GM19467 (cell line): ENCODE data around the gene PDE6H.

Source experiments
- ATAC-seq: cut with Tn5 transposase; IDR thresholded peaks from one replicate; pipeline ENCODE4 v1.9.1; 2021; ENCODE audit warnings: mild to moderate bottlenecking, moderate library complexity; ENCODE audit not compliant: unreplicated experiment

PDE6H gene

DNA sequence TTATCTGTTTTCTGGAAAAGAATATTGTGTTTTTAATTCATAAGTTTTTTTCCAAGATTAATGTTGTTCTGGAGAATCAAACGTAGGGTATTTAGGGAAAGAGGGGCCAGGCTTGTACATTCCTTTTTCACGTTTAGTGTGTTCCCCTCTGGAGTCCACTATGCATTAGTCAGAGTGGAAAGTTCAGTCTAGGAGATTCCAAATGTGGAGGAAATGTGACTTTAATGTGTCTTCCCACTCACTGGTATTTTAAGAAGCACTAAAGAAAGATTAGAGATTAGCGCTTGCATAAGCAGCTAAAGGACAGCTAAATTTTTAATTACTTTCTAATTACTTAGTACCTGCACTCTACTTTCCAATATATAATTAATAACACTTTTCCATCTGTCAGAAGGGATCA lies 4.4 kb upstream of the PDE6H start:
- no peak for ATAC-seq

DNA sequence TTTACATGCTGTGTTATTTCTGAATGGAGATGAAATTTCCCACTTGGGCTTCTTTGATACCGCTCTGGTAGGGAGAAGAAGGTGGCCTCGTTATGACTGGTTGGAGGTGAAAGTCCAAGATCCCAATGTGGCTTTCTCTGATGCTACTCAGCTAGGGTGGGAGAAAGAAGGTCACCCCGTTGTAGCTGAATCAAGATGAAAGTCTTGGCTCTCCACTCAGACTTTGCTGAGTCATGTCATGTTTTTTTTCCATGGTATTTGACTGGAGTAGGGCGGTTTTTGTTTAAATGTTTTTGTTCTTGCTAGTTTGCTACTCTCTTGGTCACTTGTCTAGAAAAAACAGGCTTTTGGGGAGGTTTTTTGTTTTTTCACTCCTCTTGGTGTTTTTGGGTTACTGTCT lies 2.4 kb upstream of the PDE6H start:
- ATAC-seq: no peak

DNA sequence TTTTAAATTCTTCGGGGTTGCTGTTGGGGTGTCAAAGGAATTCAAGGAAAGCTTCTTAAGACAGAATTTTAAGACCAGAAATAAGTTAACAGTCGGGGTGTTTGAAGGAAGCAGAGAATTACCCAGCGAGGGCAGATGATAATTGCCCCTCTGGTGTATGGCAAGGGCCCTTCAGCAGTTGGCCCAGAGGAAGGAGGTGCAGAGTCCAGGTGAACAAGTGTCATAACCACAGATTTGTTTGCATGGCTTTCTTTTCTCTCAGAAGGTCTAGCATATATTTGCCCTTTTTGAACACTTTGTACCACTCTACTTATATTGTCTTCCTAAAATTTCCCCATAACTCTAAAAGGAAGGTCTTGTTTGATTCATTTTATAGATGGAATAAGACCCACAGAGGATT lies 1.8 kb downstream of the PDE6H start:
- ATAC-seq: no peak

DNA sequence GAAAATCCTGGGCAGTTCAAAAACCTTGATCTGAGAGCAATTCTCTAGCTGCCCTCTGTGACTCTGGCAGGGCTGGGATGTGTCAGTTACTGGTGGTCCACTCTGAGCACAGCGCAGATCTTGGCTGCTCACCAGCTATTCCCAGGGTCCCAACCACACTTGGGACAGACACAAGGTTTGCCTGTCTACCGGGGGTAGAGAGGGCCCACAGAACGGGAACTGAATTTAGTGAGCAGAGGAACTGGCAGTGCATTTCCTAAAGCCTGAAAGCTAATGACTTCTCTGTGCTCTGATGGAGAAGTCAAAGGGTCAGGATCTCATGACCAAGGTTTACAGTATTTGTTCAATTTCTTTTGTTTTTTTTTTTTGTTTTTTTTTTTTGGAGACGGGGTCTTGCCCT lies 2.6 kb downstream of the PDE6H start:
- no peak for ATAC-seq

DNA sequence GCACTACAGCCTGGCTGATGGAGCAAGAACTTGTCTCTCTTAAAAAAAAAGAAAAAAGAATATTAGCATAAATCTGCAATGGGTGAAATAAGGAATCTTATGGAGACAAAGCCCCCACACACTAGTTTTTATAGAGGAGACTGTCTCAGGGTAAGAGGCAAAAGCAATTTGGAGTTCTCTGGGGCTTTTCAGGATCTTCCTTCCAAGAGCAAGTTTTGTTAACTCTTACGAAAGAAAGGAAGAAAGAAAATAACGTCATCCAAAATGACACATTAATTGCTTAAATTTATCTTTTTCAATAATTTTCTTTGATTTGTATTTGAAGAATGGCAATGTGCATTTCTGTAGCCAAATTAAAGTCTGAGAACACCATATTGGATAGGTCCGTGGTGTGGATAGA lies 3.8 kb downstream of the PDE6H start:
- no peak for ATAC-seq

DNA sequence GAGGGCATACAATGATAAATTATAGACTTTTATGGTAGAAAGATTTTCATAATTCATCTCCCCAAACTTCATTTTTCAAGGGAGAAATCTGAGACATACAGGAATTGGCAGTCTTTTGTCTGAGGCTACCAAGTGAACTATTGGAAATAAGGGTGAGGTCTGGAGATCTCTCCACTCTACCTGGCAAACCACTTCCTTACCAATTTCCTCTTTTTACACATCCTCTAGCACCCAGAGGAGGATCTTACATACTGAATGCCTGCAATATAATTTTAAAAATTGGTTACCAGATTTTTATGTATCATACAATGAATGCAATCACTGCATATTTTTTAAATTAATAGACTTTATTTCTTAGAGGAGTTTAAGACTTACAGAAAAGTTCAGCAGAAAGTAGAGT lies 6.6 kb downstream of the PDE6H start:
- no peak for ATAC-seq

DNA sequence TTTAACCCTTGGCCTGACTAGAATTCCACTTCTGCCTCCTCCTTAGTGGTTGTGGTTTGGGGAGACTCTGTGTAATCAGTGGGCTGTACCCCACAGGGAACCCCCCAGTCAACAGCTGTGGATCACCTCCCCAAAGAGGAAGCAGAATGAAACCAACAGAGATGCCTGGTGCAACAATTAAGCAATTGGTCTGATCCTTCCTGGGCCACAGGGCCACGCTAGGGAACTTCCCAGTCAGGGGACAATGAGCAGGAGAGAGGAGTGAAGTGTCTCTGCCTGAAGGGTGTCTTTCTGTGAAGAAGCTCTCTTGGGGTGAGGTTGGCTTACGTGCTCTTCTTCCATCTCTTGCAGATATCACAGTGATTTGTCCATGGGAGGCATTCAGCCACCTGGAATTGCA lies 8.2 kb downstream of the PDE6H start:
- ATAC-seq: no peak

DNA sequence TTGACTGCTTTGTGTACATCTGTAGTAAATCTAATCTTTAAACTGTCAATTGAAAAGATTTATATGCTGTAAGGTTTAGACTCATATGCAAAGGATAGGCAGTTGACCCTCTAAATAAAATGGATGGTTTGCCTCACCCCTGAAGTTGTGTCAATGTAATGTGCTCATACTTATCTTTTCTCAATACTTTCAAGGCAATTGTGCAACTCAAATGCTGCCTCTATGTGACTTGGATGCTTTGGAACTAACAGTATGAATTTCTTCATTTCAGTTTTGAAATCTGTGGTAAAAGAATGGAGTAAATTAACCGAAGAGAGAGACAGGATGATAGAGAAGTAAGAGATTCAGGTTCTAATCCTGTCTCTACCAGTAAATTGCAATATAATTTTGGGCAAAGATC lies 9.7 kb downstream of the PDE6H start:
- no peak for ATAC-seq

DNA sequence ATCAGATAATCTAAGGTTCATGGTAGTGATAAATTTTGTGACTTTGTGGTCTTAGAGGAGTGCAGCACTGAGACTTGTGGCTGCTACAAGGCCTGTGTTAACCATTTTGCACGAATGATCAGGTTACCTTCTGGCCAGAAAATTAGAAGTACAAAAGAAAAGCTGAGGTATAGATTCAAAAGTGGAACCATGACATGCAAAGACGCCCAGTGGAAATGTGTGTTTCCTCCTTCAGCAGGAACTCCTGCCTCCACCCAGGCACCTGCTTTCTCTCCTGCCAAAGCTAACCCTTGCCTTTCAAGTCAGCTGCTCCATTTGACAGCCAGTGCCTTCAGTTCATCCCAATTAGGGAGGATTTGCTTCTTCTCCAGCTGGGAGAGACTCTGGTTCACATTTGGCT lies 10.1 kb downstream of the PDE6H start:
- no peak for ATAC-seq

DNA sequence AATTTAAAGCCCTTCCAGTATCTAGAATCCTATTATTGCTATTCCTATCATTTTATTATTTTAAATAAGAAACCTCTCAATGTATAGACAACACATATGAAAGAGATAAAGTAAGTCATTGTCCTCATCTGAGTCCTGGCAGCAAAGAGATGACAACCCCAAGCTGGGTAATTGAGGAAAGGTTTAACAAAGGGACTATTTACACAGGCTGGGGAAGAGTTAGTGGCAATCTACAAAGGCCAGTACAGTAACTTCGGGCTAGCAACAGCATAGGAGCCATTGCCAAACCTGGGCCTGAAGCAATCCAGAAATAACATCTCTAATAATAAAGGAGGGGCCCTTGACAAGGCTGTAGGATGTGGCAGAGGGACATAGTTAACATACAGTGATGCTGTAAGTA lies 11.2 kb downstream of the PDE6H start:
- ATAC-seq: no peak

DNA sequence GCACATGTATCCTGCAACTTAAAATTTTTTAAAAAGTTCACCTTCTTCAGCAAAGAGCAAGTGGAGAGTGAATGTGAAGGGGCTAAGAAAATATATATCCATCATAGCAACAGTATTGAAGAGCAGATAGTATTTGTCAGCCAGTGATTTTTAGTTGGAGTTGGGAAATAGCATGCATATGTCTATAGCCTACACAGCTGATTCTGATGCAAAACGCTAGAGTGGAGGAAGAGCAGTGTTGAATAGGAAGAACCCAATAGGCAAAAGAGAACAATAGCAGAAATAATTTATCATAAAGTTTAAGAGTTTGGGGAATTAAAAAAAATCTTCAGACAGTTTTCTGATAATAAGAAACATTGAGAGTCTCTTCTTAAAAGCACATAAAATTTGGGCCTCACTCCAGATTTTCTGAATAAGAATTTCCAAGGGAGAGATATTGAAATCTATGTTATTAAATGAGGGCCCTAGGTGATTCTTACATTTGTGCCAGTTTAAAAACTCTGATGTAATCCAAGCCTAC lies 12.0 kb downstream of the PDE6H start:
- ATAC-seq: no peak

DNA sequence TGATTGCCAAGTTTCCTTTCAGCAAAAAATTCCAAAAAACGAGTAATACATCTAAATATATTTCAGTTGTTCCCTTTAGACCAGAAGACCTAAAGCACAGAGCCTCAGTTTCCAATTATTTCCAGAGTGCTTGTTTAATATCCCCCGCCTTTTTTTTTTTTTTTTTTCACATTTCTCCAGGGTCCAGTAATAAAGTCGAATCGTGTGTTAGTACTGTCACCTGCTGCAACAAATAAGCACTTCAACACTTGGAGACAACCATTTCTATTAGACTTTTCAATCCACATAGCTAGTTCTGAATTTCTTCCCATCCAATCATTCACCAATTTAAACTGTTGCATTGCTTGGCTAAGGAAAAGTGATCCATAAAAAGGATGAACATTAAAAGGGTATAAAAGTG lies 13.6 kb downstream of the PDE6H start:
- ATAC-seq: no peak

DNA sequence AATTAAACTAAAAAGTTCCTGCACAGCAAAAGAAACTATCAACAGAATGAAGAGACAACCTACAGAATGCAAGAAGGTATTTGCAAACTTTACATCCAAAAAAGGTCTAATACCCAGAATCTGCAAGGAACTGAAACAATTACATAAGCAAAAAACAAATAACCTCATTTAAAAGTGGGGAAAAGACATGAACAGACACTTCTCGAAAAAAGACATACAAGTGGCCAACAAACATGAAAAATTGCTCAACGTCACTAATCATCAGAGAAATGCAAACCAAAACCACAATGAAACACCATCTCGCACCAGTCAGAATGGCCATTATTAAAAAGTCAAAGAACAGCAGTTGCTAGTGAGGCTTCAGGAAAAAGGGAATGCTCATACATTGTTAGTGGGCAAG lies 15.2 kb downstream of the PDE6H start:
- ATAC-seq: no peak

DNA sequence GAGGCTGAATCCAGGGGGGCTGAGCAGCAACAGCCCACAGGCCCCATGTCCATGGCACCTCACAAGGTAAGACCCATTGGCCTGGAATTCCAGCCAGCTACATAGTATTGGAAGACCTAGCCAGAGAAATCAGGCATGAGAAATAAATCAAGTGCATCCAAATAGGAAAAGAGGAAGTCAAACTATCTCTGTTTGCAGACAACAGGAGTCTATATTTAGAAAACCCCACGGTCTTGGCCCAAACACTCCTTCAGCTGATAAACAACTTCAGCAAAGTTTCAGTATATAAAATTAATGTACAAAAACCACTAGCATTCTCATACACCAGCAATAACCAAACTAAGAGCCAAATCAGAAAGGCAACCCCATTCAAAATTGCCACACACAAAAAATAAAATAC lies 16.9 kb downstream of the PDE6H start:
- ATAC-seq: no peak

DNA sequence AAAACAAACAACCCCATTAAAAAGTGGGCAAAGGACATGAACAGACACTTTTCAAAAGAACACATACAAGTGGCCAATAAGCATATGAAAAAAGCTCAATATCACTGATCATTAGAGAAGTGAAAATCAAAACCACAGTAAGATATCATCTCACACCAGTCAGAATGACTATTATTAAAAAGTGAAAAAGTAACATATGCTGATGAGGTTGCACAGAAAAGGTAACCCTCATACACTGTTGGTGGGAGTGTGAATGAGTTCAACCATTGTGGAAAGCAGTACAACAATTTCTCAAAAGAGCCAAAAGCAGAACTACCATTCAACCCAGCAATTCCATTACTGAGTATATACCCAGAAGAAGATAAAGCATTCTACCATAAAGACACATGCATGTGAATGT lies 18.2 kb downstream of the PDE6H start:
- no peak for ATAC-seq

DNA sequence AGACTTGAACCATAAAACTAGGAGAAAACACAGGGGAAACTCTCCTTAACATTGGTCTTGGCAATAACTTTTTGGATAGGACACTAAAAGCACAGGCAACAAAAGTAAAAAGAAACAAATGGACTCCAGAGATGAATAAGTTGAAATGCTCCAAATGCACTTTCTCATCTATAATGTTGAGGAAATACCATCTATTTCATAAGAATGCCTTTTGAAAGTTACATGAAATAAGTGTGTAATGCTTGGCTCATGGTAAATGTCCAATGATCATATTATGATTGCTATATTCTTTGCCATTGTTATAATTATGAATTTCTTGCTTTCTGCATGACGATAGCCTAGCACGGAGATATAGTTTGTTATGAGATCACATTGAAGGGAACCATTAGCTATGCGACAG lies 19.8 kb downstream of the PDE6H start:
- no peak for ATAC-seq

DNA sequence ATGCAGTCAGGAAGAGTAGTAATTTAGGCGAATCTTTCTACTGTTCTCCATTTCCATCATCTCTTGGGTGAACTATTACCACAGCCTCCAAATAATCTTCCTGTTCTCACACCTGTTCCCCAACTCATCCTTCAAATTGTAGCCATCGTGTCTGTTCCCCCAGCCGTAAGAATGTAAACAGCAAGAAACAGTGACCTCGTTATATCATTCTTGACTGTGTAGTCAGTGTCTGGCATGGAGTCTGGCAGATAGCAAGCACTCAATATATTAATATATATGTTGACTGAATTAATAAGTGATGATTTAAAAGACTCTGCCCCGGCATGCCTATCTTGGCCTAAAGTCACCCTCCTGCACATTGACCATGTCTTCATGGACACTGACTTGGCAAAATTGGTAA lies 20.3 kb downstream of the PDE6H start:
- no peak for ATAC-seq

DNA sequence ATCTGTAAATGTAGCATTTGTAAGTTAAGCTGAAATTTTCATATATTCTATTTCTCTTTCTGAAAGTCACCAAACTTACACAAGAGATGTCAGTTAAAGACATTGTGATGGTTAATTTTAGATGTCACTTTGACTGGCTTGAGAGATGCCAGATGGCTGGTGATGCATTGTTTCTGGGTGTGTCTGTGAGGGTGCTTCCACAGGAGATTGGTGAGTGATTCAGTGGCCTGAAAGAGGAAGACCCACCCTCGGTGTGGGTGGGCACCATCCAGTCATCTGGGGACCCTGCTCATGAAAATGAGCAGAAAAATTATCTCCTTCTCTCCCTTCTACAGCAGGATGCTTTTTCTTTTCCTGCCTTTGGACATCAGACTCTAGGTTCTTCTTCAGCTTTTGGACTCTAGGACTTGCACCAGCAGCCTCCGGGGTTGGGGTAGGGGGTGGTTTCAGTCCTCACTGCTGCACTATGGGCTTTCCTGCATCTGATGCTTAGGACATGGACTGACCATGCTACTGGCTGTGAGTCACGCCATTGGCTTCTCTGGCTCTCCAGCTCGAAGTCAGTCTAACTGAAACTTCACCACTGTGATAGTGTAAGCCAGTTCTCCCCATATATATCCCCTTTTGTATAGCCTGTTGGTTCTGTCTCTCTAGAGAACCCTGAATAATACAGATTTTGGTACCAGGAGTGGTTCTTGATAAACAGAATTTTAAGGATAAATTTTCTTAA lies 20.9 kb downstream of the PDE6H start:
- ATAC-seq: no peak

DNA sequence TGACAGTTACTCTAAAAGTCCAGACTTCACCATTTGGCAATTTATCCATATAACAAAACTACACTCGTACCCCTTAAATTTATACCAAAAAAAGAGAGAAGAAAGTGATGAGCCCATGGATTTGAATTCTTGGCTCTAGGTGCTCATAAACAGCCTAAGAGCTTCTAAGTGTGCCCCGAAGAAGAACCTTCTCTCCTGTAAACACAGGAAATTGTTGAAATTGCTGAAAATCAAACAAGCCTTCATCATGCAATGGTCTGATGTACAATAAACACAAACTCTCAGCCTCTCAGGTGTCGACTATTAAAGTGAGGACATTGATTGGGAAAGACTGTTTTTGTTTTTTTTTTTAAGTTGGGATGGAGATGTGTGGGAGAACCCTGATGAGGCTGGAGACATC lies 21.8 kb downstream of the PDE6H start:
- no peak for ATAC-seq

DNA sequence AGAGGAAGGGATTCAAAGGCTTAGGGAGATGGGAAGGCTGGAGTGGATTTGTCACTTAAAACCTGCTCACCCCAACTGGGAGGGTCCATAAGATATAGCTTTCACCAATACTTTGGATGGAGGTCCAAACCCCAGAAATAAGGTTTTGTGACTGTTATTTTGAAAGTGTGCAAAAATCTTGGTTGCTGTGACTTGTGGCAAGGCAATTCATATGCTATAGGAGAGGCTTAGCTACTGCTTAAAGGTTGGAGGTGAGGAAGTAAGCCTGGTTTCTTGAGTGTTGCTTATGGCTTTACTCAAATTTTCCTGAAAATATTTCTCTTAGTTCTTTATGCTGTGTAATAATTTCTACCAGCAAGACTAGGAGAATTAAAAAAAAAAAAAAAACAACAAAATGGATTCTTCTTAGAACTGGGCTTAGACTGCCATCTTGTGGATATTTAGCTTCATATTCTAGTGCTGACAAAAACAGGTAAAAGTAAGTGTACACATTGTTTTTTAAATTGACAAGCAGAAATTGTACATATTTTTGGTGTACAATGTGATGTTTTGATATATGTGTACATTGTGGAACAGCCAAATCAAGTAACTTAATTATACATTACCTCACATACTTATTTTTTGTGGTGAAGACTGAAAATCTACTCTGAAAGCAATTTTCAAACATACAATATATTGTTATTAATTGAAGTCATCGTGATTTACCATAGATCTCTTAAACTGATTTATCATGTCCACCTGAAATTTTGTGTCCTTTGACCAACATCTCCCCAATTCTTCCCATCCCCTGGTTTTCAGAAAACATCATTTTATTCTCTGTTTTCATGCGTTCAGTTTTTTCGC lies 23.0 kb downstream of the PDE6H start:
- ATAC-seq: no peak

DNA sequence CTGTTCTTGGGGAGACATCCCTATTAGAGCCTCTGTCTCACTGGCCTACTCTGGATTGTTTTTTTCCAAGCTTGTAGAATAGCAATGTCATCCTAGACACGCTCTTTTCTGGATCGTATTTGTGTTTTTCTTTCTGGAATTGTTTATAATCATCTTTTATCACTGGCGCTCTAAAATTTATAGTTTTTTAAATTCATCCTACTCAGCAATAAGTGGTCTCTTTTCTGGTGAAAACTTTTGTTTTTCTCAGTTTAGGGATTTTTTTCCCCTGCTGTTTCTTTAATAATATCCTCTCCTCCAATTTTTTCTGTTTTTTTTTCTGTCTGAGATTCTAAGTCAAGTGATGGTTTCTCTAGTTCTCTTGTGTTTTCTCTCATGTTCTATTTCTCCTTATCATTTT lies 25.2 kb downstream of the PDE6H start:
- no peak for ATAC-seq

DNA sequence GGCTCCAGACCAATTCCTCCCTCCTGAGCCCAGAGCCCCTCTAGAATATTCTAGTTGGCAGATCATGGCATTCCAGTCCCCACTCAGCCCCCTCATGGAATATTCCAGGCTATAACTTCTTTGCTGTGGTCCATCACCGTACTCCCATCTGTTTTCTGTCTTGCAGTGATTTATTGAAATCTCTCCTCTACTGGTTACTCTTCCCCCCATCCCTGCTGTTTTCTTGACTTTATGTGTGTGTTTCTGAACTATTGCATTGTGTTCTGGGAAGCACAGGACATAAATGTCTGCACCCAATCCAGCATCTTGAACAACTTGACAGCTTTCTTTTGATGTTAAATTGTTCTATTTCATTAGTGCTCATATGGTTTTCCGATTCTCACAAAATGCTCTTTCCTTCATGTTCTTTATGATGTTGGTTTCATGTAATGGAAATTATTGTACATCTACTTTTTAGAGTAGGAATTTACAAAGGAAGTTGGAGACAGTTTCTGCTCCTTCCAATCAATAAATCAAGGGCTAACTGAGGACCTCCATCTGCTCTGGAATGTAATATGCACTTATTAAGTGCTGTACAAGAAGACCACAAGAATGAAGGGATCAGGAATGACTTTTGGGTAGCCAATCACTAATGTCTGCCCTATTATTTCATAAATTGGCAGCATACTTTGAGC lies 26.3 kb downstream of the PDE6H start:
- no peak for ATAC-seq
